ENCODE measurements around the gene RD3L. TPM values are rescaled to one million over a fixed set of nuclear protein-coding genes. Genes with fewer than 3 reads are reported as not detected.

The RD3L gene
- total RNA-seq, 6 experiments from 2014 or later: 0.22 to 1.2 (median 0.25) TPM; not detected in 3

GRCh38 chr14:103899833-103900232 is 42.5 kb downstream of the RD3L start:
- TF ChIP-seq POLR2A (IDR thresholded peaks at IDR 0.05) (no peak), CTCF (IDR thresholded peaks at IDR 0.05) (no peak)

GRCh38 chr14:103899316-103899715 is 43.0 kb downstream of the RD3L start:
- no peaks in the 10 kb centered on the region for H3K27me3 ChIP-seq
- no peak overlapping the region for H3K27ac ChIP-seq
- intact Hi-C loops (cut with DNase I): no loop called here
- H3K4me1 ChIP-seq: peaks cover 0 to 29% (median 10%) of the 10 kb centered on the region in 4 donors
- H3K4me3 ChIP-seq: no peak overlapping the region
- TF ChIP-seq CTCF (IDR thresholded peaks at IDR 0.05) (no peak), POLR2A (IDR thresholded peaks at IDR 0.05) (no peak)
- 68% methylated on average over 4 of the region's 13 CpGs for WGBS (ENCODE audit: insufficient coverage, low coverage, low lambda C conversion rate, missing lambda C conversion rate)
- no peaks in the 10 kb centered on the region for H3K9me3 ChIP-seq
- ATAC-seq (no peak), DNase-seq (no peak)
- no peaks in the 10 kb centered on the region for H3K36me3 ChIP-seq

More at GRCh38 chr14:103899833-103900232, 42.5 kb downstream of the RD3L start:
- no peaks in the 10 kb centered on the region for H3K27me3 ChIP-seq
- intact Hi-C loops (cut with DNase I): no loop called here
- 87% methylated on average over 4 of the region's 14 CpGs for WGBS (ENCODE audit: insufficient coverage, low coverage, low lambda C conversion rate, missing lambda C conversion rate)
- no peak overlapping the region for H3K27ac ChIP-seq
- no peaks in the 10 kb centered on the region for H3K9me3 ChIP-seq
- H3K36me3 ChIP-seq: no peaks in the 10 kb centered on the region
- no peak for ATAC-seq
- H3K4me3 ChIP-seq: no peak overlapping the region
- DNase-seq: no peak
- H3K4me1 ChIP-seq: peaks cover 0 to 23% (median 8%) of the 10 kb centered on the region in 4 donors

GRCh38 chr14:103898711-103899110 is 43.6 kb downstream of the RD3L start:
- Histone ChIP-seq H3K36me3 (no peaks in the 10 kb centered on the region), H3K27ac (no peak overlapping the region), H3K4me3 (no peak overlapping the region), H3K27me3 (no peaks in the 10 kb centered on the region), H3K4me1 (peaks cover 0 to 35% (median 13%) of the 10 kb centered on the region in 4 donors), H3K9me3 (no peaks in the 10 kb centered on the region)
- TF ChIP-seq POLR2A (IDR thresholded peaks at IDR 0.05): no peak
- no peak for TF ChIP-seq CTCF (IDR thresholded peaks at IDR 0.05)
- no CpG with 5 or more reads among the region's 9 CpGs for whole genome bisulfite sequencing (ENCODE audit: insufficient coverage, low coverage, low lambda C conversion rate, missing lambda C conversion rate)
- ATAC-seq: no peak
- DNase-seq: no peak
- intact Hi-C loops (cut with DNase I): no loop called here

- no peak for TF ChIP-seq POLR2A (IDR thresholded peaks at IDR 0.05)
- TF ChIP-seq CTCF (IDR thresholded peaks at IDR 0.05): no peak
- intact Hi-C loops (cut with DNase I): no loop called here
- H3K36me3 ChIP-seq: no peaks in the 10 kb centered on the region
- no peaks in the 10 kb centered on the region for H3K27me3 ChIP-seq
- no peak overlapping the region for H3K4me3 ChIP-seq
- H3K4me1 ChIP-seq: peaks cover 0 to 39% (median 14%) of the 10 kb centered on the region in 4 donors
- DNase-seq: no peak
- H3K9me3 ChIP-seq: no peaks in the 10 kb centered on the region
- WGBS (ENCODE audit: insufficient coverage, low coverage, low lambda C conversion rate, missing lambda C conversion rate): 92% methylated on average over 3 of the region's 4 CpGs
- no peak for ATAC-seq
- H3K27ac ChIP-seq: no peak overlapping the region
These were observed 44.1 kb downstream of the RD3L start for GRCh38 chr14:103898204-103898603.
